SK-N-SH (cell line): Measurements from ENCODE around the gene RBX1.

Experiments
- NRF1 ChIP-seq: IDR thresholded peaks from 2 replicates; pipeline ENCODE4 v1.6.1; 2012; ENCODE audit warnings: low read depth, mild to moderate bottlenecking, low read length
- POLR2AphosphoS5 ChIP-seq: IDR thresholded peaks from 2 replicates; pipeline ENCODE4 v1.6.1; 2012; ENCODE audit warnings: low read depth, low read length
- RAD21 ChIP-seq: IDR thresholded peaks from 2 replicates; pipeline ENCODE4 v1.6.1; 2012; ENCODE audit warnings: mild to moderate bottlenecking, low read length
- TEAD4 ChIP-seq: IDR thresholded peaks from 2 replicates; pipeline ENCODE4 v1.4.0; 2012; ENCODE audit warnings: mild to moderate bottlenecking, borderline replicate concordance; ENCODE audit not compliant: insufficient read depth
- TF ChIP-seq, protein P1 (sequence below): IDR thresholded peaks from 2 replicates; pipeline ENCODE4 v1.4.0; 2012; ENCODE audit warnings: low read depth
- TF ChIP-seq, protein P2 (sequence below): fragments of 150-350 bp; IDR thresholded peaks from 2 replicates; pipeline ENCODE4 v1.6.1; 2017; ENCODE audit warnings: antibody characterized with exemption, low read length, low read depth, borderline replicate concordance
- TF ChIP-seq, protein P3 (sequence below): fragments of 200-600 bp; sonication (generic); IDR thresholded peaks from 2 replicates; pipeline ENCODE4 v1.6.1; 2017; ENCODE audit warnings: antibody characterized with exemption, mild to moderate bottlenecking, moderate library complexity

DNA sequence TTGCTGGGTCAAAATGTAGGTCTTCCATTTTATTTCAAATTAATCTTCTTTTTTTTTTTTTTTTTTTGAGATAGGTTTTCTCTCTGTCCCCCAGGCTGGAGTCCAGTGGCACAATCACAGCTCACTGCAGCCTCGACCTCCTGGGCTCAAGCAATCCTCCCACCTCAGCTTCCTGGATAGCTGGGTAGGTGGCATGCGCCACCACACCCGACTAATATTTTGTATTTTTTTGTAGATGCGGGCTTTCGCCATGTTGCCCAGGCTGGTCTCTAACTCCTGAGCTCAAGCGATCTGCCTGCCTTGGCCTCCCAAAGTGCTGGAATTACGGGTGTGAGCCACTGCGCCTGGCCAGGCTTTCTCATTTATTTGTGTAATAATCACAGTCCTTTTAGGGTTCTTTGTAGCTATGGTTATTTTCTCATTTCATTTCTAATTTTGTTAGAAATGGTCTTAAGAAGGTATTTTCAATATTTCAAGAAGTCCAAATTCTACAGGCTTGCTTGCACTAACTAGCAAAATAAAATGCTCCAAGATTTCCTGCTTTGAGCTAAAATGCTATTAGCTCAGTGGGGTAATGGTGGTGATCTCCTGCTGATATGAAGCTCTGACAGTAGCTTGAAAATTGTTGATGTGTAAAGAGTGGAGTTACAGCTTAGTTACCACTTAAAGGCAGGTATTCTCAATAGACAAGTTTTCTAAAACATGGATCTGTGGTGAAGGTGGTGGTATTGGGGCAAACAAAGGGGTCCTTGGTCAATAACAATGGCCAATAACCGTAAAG is 50.0 kb downstream of the RBX1 start:
- TF ChIP-seq, protein P1, sequence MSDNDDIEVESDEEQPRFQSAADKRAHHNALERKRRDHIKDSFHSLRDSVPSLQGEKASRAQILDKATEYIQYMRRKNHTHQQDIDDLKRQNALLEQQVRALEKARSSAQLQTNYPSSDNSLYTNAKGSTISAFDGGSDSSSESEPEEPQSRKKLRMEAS: no peak
- no peak for TF ChIP-seq POLR2AphosphoS5
- TF ChIP-seq NRF1: no peak
- no peak for TF ChIP-seq RAD21
- TF ChIP-seq, protein P2, sequence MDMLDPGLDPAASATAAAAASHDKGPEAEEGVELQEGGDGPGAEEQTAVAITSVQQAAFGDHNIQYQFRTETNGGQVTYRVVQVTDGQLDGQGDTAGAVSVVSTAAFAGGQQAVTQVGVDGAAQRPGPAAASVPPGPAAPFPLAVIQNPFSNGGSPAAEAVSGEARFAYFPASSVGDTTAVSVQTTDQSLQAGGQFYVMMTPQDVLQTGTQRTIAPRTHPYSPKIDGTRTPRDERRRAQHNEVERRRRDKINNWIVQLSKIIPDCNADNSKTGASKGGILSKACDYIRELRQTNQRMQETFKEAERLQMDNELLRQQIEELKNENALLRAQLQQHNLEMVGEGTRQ: no peak
- TF ChIP-seq TEAD4: no peak
- TF ChIP-seq, protein P3, sequence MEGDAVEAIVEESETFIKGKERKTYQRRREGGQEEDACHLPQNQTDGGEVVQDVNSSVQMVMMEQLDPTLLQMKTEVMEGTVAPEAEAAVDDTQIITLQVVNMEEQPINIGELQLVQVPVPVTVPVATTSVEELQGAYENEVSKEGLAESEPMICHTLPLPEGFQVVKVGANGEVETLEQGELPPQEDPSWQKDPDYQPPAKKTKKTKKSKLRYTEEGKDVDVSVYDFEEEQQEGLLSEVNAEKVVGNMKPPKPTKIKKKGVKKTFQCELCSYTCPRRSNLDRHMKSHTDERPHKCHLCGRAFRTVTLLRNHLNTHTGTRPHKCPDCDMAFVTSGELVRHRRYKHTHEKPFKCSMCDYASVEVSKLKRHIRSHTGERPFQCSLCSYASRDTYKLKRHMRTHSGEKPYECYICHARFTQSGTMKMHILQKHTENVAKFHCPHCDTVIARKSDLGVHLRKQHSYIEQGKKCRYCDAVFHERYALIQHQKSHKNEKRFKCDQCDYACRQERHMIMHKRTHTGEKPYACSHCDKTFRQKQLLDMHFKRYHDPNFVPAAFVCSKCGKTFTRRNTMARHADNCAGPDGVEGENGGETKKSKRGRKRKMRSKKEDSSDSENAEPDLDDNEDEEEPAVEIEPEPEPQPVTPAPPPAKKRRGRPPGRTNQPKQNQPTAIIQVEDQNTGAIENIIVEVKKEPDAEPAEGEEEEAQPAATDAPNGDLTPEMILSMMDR: no peak
